Nephron progenitor cell (in vitro differentiated cells): Measurements from ENCODE around the gene CMTM3.

Experiments used
- DNase-seq: peaks from one replicate; pipeline ENCODE4 v3.0.0; 2021
- H3K27ac Mint-ChIP-seq: 2 replicates; pipeline ENCODE4 v1.8.0; 2021; ENCODE audit warnings: mild to moderate bottlenecking, moderate library complexity, mixed read lengths
- H3K27me3 Mint-ChIP-seq: 2 replicates; pipeline ENCODE4 v1.8.0; 2021; ENCODE audit warnings: mild to moderate bottlenecking, low read depth, mixed read lengths; ENCODE audit not compliant: poor library complexity
- H3K36me3 Mint-ChIP-seq: 2 replicates; pipeline ENCODE4 v1.8.0; 2021; ENCODE audit warnings: low read depth, mixed read lengths
- H3K4me1 Mint-ChIP-seq: 2 replicates; pipeline ENCODE4 v1.8.0; 2021; ENCODE audit warnings: mixed read lengths
- H3K4me3 Mint-ChIP-seq: 2 replicates; pipeline ENCODE4 v1.8.0; 2021; ENCODE audit warnings: mild to moderate bottlenecking, moderate library complexity, mixed read lengths
- H3K9me3 Mint-ChIP-seq: 2 replicates; pipeline ENCODE4 v1.8.0; 2021; ENCODE audit warnings: mild to moderate bottlenecking, moderate library complexity, mixed read lengths
- CTCF ChIP-seq: fragments of 200-600 bp; sonication (generic); IDR thresholded peaks from 2 replicates; pipeline ENCODE4 v1.5.0; 2021; ENCODE audit warnings: antibody characterized with exemption

CMTM3 gene

GRCh38 chr16:66572356-66572755 is 32.1 kb upstream of the CMTM3 start:
- H3K36me3 Mint-ChIP-seq, result peaks cover 7% of the 10 kb centered on the region
- no peak overlapping the region for H3K4me3 Mint-ChIP-seq
- H3K27ac Mint-ChIP-seq, result no peak overlapping the region
- TF ChIP-seq CTCF, result no peak
- no peak for DNase-seq
- no peaks in the 10 kb centered on the region for H3K4me1 Mint-ChIP-seq
- H3K27me3 Mint-ChIP-seq, result peaks cover 8% of the 10 kb centered on the region
- H3K9me3 Mint-ChIP-seq, result no peaks in the 10 kb centered on the region

- Mint-ChIP-seq H3K27me3 (peaks cover 19% of the 10 kb centered on the region), H3K9me3 (no peaks in the 10 kb centered on the region), H3K36me3 (no peaks in the 10 kb centered on the region), H3K27ac (no peak overlapping the region), H3K4me1 (no peaks in the 10 kb centered on the region), H3K4me3 (no peak overlapping the region)
- TF ChIP-seq CTCF, result no peak
- no peak for DNase-seq
These were observed 30.4 kb upstream of the CMTM3 start for GRCh38 chr16:66574081-66574480.

- Mint-ChIP-seq H3K9me3 (no peaks in the 10 kb centered on the region), H3K27me3 (peaks cover 21% of the 10 kb centered on the region), H3K4me3 (no peak overlapping the region), H3K27ac (no peak overlapping the region), H3K4me1 (no peaks in the 10 kb centered on the region), H3K36me3 (no peaks in the 10 kb centered on the region)
- no peak for DNase-seq
- TF ChIP-seq CTCF, result no peak
These were observed 30.0 kb upstream of the CMTM3 start for GRCh38 chr16:66574531-66574930.

GRCh38 chr16:66575060-66575459 is 29.4 kb upstream of the CMTM3 start:
- Mint-ChIP-seq H3K27ac (no peak overlapping the region), H3K4me3 (no peak overlapping the region), H3K9me3 (no peaks in the 10 kb centered on the region), H3K27me3 (peaks cover 21% of the 10 kb centered on the region), H3K4me1 (peaks cover 2% of the 10 kb centered on the region), H3K36me3 (no peaks in the 10 kb centered on the region)
- no peak for DNase-seq
- TF ChIP-seq CTCF, result no peak

- no peak for DNase-seq
- Mint-ChIP-seq H3K36me3 (no peaks in the 10 kb centered on the region), H3K9me3 (no peaks in the 10 kb centered on the region), H3K4me1 (peaks cover 15% of the 10 kb centered on the region), H3K27ac (no peak overlapping the region), H3K27me3 (peaks cover 21% of the 10 kb centered on the region), H3K4me3 (no peak overlapping the region)
- TF ChIP-seq CTCF, result no peak
These were observed 28.2 kb upstream of the CMTM3 start for GRCh38 chr16:66576296-66576695.

DNA sequence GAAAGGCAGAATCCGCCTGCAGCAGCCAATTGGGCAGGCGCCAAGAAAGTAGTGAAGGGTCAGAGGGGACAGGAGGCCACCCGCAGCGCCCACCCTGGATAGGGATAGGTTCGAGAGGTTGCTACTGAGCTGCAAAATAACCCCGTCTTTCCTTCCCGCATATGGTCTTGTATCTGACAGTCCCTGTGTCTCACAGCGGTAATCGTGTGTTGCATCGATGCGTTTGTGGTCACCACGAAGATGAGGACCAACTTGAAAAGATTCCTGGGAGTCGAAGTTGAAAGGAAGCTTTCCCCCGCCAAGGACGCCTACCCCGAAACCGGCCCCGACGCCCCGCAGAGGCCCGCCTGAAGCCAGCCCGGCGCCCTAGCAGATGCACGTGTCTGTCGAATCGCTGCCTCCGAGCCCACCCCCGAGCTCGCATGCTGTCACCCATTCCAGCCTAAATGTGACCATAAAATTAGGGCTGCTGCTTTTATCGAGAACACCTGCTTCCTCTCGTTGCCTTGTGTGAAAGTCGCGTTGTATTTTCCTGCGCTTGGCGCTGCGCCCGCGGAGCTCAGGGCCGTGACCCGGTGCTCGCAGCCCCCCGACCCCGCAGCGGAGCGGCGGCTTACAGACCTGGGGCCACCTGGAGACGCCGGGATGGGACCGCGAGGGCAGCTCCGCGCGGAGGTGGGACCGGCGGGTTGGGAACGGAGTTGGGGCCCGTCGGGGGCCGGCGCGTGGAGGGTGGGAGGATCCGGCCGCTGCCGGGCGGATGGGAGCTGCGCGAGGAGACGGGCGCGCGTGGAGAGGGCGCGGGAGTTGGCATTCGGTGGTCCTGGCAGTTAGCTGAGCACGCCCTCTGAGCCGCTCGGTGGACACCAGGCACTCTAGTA is 25.6 kb upstream of the CMTM3 start, which contains the start of gene CMTM2:
TSS of gene CMTM2 (plus strand) at position 813 of the 881 bp plus-strand sequence. CDS start 145 bp downstream, outside the sequence.
- Mint-ChIP-seq H3K9me3 (no peaks in the 10 kb centered on the region), H3K36me3 (no peaks in the 10 kb centered on the region), H3K4me1 (peaks cover 27% of the 10 kb centered on the region), H3K27ac (peak within 1 kb of the TSS; percentile 47), H3K4me3 (no peak within 1 kb of the TSS), H3K27me3 (peaks cover 15% of the 10 kb centered on the region)
- no peak for TF ChIP-seq CTCF
- no peak for DNase-seq
